ENCODE data around the gene ASB6. TPM values are rescaled to one million over a fixed set of nuclear protein-coding genes. Genes with fewer than 3 reads are reported as not detected.

The ASB6 gene
- total RNA-seq, 1 experiment from 2014 or later, result 21.0 TPM

GRCh38 chr9:129649726-129650679, 8.1 kb upstream of the ASB6 start:
- H3K23me2 ChIP-seq (ENCODE audit: insufficient read length, low read depth, low read length, poor library complexity, severe bottlenecking), result no peaks in the 10 kb centered on the region
- no CpG with 5 or more reads among the region's 20 CpGs for WGBS (ENCODE audit: extremely low coverage, insufficient read length, low lambda C conversion rate)
- no peaks in the 10 kb centered on the region; a peak in 1 of 5 replicates for H3K9me3 Mint-ChIP-seq
- H3K27ac Mint-ChIP-seq, result no peak overlapping the region
- no peak for DNase-seq
- H3K4ac ChIP-seq (ENCODE audit: low read depth, low read length), result no peak overlapping the region
- H3K4me2 ChIP-seq (ENCODE audit: insufficient read depth, insufficient read length, low read length), result no peak overlapping the region
- no peak overlapping the region for H2AK5ac ChIP-seq (ENCODE audit: insufficient read length, low read length)
- H3K4me1 Mint-ChIP-seq, result peaks cover 0 to 7% of the 10 kb centered on the region in 2 experiments; a peak in 1 of 4 replicates
- no peaks in the 10 kb centered on the region for H3K4me1 ChIP-seq (ENCODE audit: insufficient read depth, low read length)
- no peak overlapping the region for H3K4me3 Mint-ChIP-seq
- H3T11ph ChIP-seq (ENCODE audit: low read length), result no peak overlapping the region
- no peaks in the 10 kb centered on the region for H4K20me1 ChIP-seq (ENCODE audit: control insufficient read depth, insufficient read depth, insufficient read length)
- no peak overlapping the region for H3K9ac ChIP-seq (ENCODE audit: extremely low read depth, insufficient read length, low read length)
- H3K27ac ChIP-seq (ENCODE audit: insufficient read length, low read depth, low read length), result no peak overlapping the region
- H2BK5ac ChIP-seq (ENCODE audit: insufficient read length, low read length), result no peak overlapping the region
- no peak overlapping the region for H2BK20ac ChIP-seq (ENCODE audit: low read depth, low read length, poor library complexity, severe bottlenecking)
- H3K79me2 ChIP-seq (ENCODE audit: insufficient read depth, low read length), result no peaks in the 10 kb centered on the region
- no peak overlapping the region for H2BK12ac ChIP-seq (ENCODE audit: insufficient read length, low read depth, low read length)
- no peak overlapping the region for H3K14ac ChIP-seq (ENCODE audit: insufficient read depth, low read length)
- H3K56ac ChIP-seq (ENCODE audit: insufficient read length, low read depth, low read length), result no peak overlapping the region
- H4K5ac ChIP-seq (ENCODE audit: insufficient read length, low read depth, low read length), result no peak overlapping the region
- no peaks in the 10 kb centered on the region for H3K79me1 ChIP-seq (ENCODE audit: insufficient read depth, low read depth, low read length, poor library complexity, severe bottlenecking)
- no peak overlapping the region for H3K23ac ChIP-seq (ENCODE audit: insufficient read length, low read depth, low read length)
- H3K18ac ChIP-seq (ENCODE audit: insufficient read length, low read depth, low read length), result no peak overlapping the region
- H3K36me3 Mint-ChIP-seq (ENCODE audit: insufficient read depth in 1 of 3, low read depth in 3 of 3), result no peaks in the 10 kb centered on the region
- no peak overlapping the region for H2BK15ac ChIP-seq (ENCODE audit: low read depth, low read length)
- H3K27me3 Mint-ChIP-seq (ENCODE audit: low read depth), result peaks cover 6% of the 10 kb centered on the region; the same call in 1 of the 2 replicates
- no peak overlapping the region for H4K91ac ChIP-seq (ENCODE audit: insufficient read length, low read depth, low read length)
- no peak overlapping the region for H2AFZ ChIP-seq (ENCODE audit: low read length)
- H3K9me3 ChIP-seq (ENCODE audit: control insufficient read depth, low read depth, low read length), result no peaks in the 10 kb centered on the region
- TF ChIP-seq CTCF (conservative IDR thresholded peaks at IDR 0.05), result no peak
- H3K27me3 ChIP-seq (ENCODE audit: insufficient read depth, low read length), result no peaks in the 10 kb centered on the region
- no peak overlapping the region for H4K8ac ChIP-seq (replicated peaks; ENCODE audit: insufficient read length, low read depth, low read length)
- H2BK120ac ChIP-seq (ENCODE audit: low read depth, low read length, poor library complexity, severe bottlenecking), result no peak overlapping the region

Data from H9 (cell line).